Endodermal cell (in vitro differentiated cells): ENCODE measurements around the gene SLC24A3. TPM values are rescaled to one million over a fixed set of nuclear protein-coding genes. Genes with fewer than 3 reads are reported as not detected.

Experiments used
- DNase-seq: peaks from one replicate; pipeline ENCODE4 v3.0.0-alpha.2; 2017
- H3K27ac ChIP-seq: 2 replicates; pipeline ENCODE4 v1.5.1; 2013; ENCODE audit warnings: mild to moderate bottlenecking, low read depth, low read length, moderate library complexity
- H3K27me3 ChIP-seq: 2 replicates; pipeline ENCODE4 v1.6.1; 2013; ENCODE audit warnings: mild to moderate bottlenecking, low read length, moderate library complexity; ENCODE audit not compliant: insufficient read depth, control insufficient read depth, poor library complexity, severe bottlenecking
- H3K36me3 ChIP-seq: 2 replicates; pipeline ENCODE4 v1.7.0; 2013; ENCODE audit warnings: mild to moderate bottlenecking, low read length, moderate library complexity; ENCODE audit not compliant: control insufficient read depth, insufficient read depth
- H3K4me1 ChIP-seq: one replicate; pipeline ENCODE4 v1.7.0; 2013; ENCODE audit warnings: low read length; ENCODE audit not compliant: control insufficient read depth, insufficient read depth
- H3K4me3 ChIP-seq: 2 replicates; pipeline ENCODE4 v1.5.1; 2013; ENCODE audit warnings: mild to moderate bottlenecking, low read length, moderate library complexity
- H3K9ac ChIP-seq: 2 replicates; pipeline ENCODE4 v1.6.1; 2013; ENCODE audit warnings: mild to moderate bottlenecking, low read length, moderate library complexity; ENCODE audit not compliant: poor library complexity, severe bottlenecking; ENCODE audit errors: extremely low read depth
- H3K9me3 ChIP-seq: 2 replicates; pipeline ENCODE4 v1.6.1; 2013; ENCODE audit warnings: mild to moderate bottlenecking, low read length, moderate library complexity; ENCODE audit not compliant: control insufficient read depth
- H3K27ac Mint-ChIP-seq: 2 replicates; pipeline ENCODE4 v1.8.0; 2020; ENCODE audit warnings: mixed read lengths
- H3K27me3 Mint-ChIP-seq: 2 replicates; pipeline ENCODE4 v1.8.0; 2021; ENCODE audit warnings: mild to moderate bottlenecking, mixed read lengths; ENCODE audit not compliant: insufficient read depth
- H3K36me3 Mint-ChIP-seq: 2 replicates; pipeline ENCODE4 v1.8.0; 2020; ENCODE audit warnings: low read depth, mixed read lengths
- H3K4me1 Mint-ChIP-seq: 2 replicates; pipeline ENCODE4 v1.8.0; 2020; ENCODE audit warnings: mixed read lengths
- H3K4me3 Mint-ChIP-seq: 2 replicates; pipeline ENCODE4 v1.8.0; 2020; ENCODE audit warnings: mild to moderate bottlenecking, moderate library complexity, mixed read lengths
- H3K9me3 Mint-ChIP-seq: 2 replicates; pipeline ENCODE4 v1.8.0; 2020; ENCODE audit warnings: mild to moderate bottlenecking, mixed read lengths
- WGBS, 2 experiments: methylation state at CpG; one replicate each; pipeline versions ENCODE4 v1.1.5 to v1.1.7; 2013; ENCODE audit warnings: missing lambda C conversion rate in 2 of 2, mixed read lengths in 1 of 2; ENCODE audit not compliant: insufficient coverage in 1 of 2, insufficient read length in 1 of 2; 5-methylcytosine and 5-hydroxymethylcytosine counted together
- total RNA-seq, 2 donors: library from RNA; stranded (reverse); fragmentation: NEBNext Ultra II Directional in 1 of 2; extraction: Animal tissue kit (Norgen Biotek cat#: 25700) in 1 of 2; gene quantifications; 2 replicates in 1 of 2; 3 replicates in 1 of 2; pipeline ENCODE4 v1.2.1, GENCODE V29; 2021
- TF ChIP-seq, protein P1 (sequence below): fragments of 200-600 bp; sonication (generic); conservative IDR thresholded peaks from 2 replicates; pipeline ENCODE4 v1.5.0; 2021; ENCODE audit warnings: antibody characterized with exemption, mild to moderate bottlenecking

Gene SLC24A3
- total RNA-seq, 2 donors from 2014 or later, result 1.5 to 1.8 TPM

- Histone ChIP-seq H3K4me1 (peaks cover 4% of the 10 kb centered on the region), H3K4me3 (no peak overlapping the region), H3K36me3 (no peaks in the 10 kb centered on the region), H3K27me3 (no peaks in the 10 kb centered on the region), H3K27ac (no peak overlapping the region), H3K9ac (no peak overlapping the region), H3K9me3 (no peaks in the 10 kb centered on the region)
- no peak overlapping the region for H3K4me3 Mint-ChIP-seq
- H3K36me3 Mint-ChIP-seq, result no peaks in the 10 kb centered on the region
- H3K27me3 Mint-ChIP-seq, result peaks cover 25% of the 10 kb centered on the region
- DNase-seq, result no peak
- H3K27ac Mint-ChIP-seq, result no peak overlapping the region
- peaks cover 12% of the 10 kb centered on the region for H3K4me1 Mint-ChIP-seq
- TF ChIP-seq, protein P1, sequence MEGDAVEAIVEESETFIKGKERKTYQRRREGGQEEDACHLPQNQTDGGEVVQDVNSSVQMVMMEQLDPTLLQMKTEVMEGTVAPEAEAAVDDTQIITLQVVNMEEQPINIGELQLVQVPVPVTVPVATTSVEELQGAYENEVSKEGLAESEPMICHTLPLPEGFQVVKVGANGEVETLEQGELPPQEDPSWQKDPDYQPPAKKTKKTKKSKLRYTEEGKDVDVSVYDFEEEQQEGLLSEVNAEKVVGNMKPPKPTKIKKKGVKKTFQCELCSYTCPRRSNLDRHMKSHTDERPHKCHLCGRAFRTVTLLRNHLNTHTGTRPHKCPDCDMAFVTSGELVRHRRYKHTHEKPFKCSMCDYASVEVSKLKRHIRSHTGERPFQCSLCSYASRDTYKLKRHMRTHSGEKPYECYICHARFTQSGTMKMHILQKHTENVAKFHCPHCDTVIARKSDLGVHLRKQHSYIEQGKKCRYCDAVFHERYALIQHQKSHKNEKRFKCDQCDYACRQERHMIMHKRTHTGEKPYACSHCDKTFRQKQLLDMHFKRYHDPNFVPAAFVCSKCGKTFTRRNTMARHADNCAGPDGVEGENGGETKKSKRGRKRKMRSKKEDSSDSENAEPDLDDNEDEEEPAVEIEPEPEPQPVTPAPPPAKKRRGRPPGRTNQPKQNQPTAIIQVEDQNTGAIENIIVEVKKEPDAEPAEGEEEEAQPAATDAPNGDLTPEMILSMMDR, result no peak
- H3K9me3 Mint-ChIP-seq, result no peaks in the 10 kb centered on the region
- 88 to 90% methylated on average over 5 to 7 of the region's 7 CpGs for WGBS, 2 experiments
Measured at GRCh38 chr20:19582782-19583181, 370.3 kb downstream of the SLC24A3 start.

GRCh38 chr20:19583532-19584175, 371.2 kb downstream of the SLC24A3 start:
- no peak overlapping the region for H3K27ac ChIP-seq
- WGBS, 2 experiments, result 57 to 64% methylated on average over 8 to 12 of the region's 12 CpGs
- no peak overlapping the region for H3K4me3 Mint-ChIP-seq

GRCh38 chr20:19588241-19588640, 375.8 kb downstream of the SLC24A3 start:
- Mint-ChIP-seq H3K9me3 (peaks cover 4% of the 10 kb centered on the region), H3K27ac (no peak overlapping the region), H3K4me3 (no peak overlapping the region), H3K27me3 (peaks cover 1% of the 10 kb centered on the region), H3K4me1 (peaks cover 25% of the 10 kb centered on the region), H3K36me3 (no peaks in the 10 kb centered on the region)
- no peaks in the 10 kb centered on the region for H3K9me3 ChIP-seq
- 92 to 97% methylated on average over 4 of the region's 4 CpGs for WGBS, 2 experiments
- H3K4me1 ChIP-seq, result peaks cover 10% of the 10 kb centered on the region
- TF ChIP-seq, protein P1, result no peak
- H3K4me3 ChIP-seq, result no peak overlapping the region
- no peaks in the 10 kb centered on the region for H3K36me3 ChIP-seq
- no peak overlapping the region for H3K9ac ChIP-seq
- no peak for DNase-seq
- no peaks in the 10 kb centered on the region for H3K27me3 ChIP-seq
- no peak overlapping the region for H3K27ac ChIP-seq

More at GRCh38 chr20:19583532-19584175, 371.2 kb downstream of the SLC24A3 start:
- no peak overlapping the region for H3K9ac ChIP-seq
- H3K36me3 ChIP-seq, result no peaks in the 10 kb centered on the region
- no peak overlapping the region for H3K4me3 ChIP-seq
- Mint-ChIP-seq H3K9me3 (no peaks in the 10 kb centered on the region), H3K4me1 (peaks cover 18% of the 10 kb centered on the region), H3K27ac (no peak overlapping the region), H3K27me3 (peaks cover 25% of the 10 kb centered on the region), H3K36me3 (no peaks in the 10 kb centered on the region)
- DNase-seq, result peak; percentile 98
- H3K27me3 ChIP-seq, result no peaks in the 10 kb centered on the region
- TF ChIP-seq, protein P1, result peak; percentile 98
- no peaks in the 10 kb centered on the region for H3K9me3 ChIP-seq
- H3K4me1 ChIP-seq, result peaks cover 7% of the 10 kb centered on the region
